Epidermal melanocyte (primary cell): ENCODE measurements around the gene PRKAG2.
"Not testable (repeated sequence)": the region's sequence is repeated elsewhere in the genome, so short reads cannot be mapped to it uniquely, and the experiment has no call there.

Source experiments
- DNase-seq: peaks from one replicate; pipeline ENCODE4 v3.0.0; 2011; ENCODE audit warnings: low spot score; ENCODE audit not compliant: insufficient read length

PRKAG2 gene

GRCh38 chr7:151754142-151754590 lies 122.7 kb downstream of the PRKAG2 start:
- DNase-seq: peak; percentile 94

GRCh38 chr7:151752816-151753595 lies 123.9 kb downstream of the PRKAG2 start:
- DNase-seq: no peak

GRCh38 chr7:151752037-151752436 lies 124.9 kb downstream of the PRKAG2 start:
- no peak for DNase-seq

DNA sequence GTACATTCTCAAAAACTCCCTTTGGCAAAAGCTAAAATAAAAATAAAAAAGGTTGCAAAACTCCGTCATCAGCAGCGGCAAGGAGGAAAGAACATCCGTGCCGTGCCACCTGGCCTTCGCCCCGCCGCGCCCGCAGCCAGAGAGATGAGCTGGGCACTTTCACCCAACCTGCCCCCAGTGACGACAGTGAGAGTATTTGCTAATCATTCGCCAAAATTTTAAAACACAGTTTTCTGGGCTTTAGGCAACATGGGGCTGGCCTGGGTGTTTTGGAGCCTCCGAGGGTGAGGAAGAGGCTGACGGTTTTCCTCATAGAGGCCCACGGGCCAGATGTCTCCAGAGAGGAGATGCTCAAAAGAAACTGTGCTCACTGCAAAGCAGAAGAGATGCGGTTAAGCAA lies 128.2 kb downstream of the PRKAG2 start:
- no peak for DNase-seq

GRCh38 chr7:151748021-151748420 lies 128.9 kb downstream of the PRKAG2 start:
- not testable (repeated sequence) for DNase-seq

- no peak for DNase-seq
These were observed 131.2 kb downstream of the PRKAG2 start for GRCh38 chr7:151745706-151746105.

GRCh38 chr7:151744656-151745638 lies 132.0 kb downstream of the PRKAG2 start:
- DNase-seq: no peak

- no peak for DNase-seq
These were observed 132.8 kb downstream of the PRKAG2 start for GRCh38 chr7:151744051-151744580.

GRCh38 chr7:151743481-151743983 lies 133.4 kb downstream of the PRKAG2 start:
- no peak for DNase-seq

- DNase-seq: no peak
These were observed 134.0 kb downstream of the PRKAG2 start for GRCh38 chr7:151742713-151743480.

GRCh38 chr7:151741585-151741984 lies 135.3 kb downstream of the PRKAG2 start:
- no peak for DNase-seq

- DNase-seq: no peak
These were observed 136.6 kb downstream of the PRKAG2 start for GRCh38 chr7:151740081-151740851.

- DNase-seq: no peak
These were observed 138.0 kb downstream of the PRKAG2 start for GRCh38 chr7:151738925-151739324.

DNA sequence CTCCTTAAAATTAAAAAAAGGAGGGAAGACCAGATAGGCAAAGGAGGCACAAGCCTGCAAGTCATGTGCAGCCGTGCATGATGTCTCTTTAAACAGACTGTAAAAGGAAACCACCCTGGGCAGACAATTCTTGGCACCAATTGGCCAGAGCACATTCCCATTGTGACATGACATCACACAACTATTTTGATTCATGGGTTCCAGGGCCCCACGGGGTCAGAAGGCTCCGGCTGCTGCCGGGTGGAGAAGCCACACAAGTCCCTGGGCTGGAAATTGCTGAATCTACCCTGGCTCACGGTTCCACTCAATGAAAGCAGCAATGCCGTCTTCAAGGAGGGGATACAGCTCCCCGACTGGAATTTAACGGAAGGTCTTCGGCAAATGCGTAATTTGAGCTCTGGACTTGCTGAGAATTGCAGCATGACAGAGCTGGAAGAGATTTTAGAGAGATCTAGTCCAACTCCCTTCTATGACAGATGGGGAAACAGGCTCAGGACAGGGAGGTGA lies 140.5 kb downstream of the PRKAG2 start:
- DNase-seq: peak; percentile 97

- DNase-seq: no peak
These were observed 141.0 kb downstream of the PRKAG2 start for GRCh38 chr7:151735851-151736402.

DNA sequence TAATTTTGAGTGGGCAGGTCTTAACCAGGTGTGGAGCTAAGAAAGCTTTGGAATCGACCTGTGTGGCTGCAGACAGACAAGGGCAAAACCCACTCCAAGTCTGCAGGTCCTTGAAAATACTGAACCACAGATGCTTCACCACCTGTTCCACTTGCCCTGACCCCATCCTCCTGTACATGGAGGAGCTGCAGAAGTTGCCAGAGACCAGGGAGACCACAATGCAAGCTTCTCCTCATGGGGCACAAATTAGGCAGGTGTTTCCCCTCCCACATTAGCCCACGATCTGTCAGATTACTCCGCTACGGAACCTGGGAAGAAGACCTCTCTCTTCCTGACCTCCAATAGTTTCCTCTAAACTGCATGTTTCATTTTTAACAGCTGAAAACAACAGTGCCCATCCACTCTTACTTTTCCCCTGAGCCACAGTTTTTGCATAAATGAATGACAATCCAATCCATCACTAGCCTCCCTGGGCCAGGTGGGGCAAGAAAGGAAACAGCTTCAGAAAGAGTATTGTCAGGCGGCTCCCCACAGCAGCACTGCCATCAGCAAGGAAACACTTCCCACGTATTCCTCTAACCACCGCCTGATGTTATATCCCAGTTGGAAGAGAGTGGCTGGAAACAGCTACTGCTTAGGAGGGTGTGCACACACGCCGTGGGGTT lies 141.6 kb downstream of the PRKAG2 start:
- no peak for DNase-seq

- DNase-seq: no peak
These were observed 143.9 kb downstream of the PRKAG2 start for GRCh38 chr7:151732834-151733592.

- DNase-seq: no peak
These were observed 144.6 kb downstream of the PRKAG2 start for GRCh38 chr7:151732292-151732691.
